NK-92 (cell line): ENCODE results near the gene APIP.
"Not testable (repeated sequence)": the region's sequence is repeated elsewhere in the genome, so short reads cannot be mapped to it uniquely, and the experiment has no call there.

Experiments used
- DNase-seq: peaks from one replicate; lab custom pipeline; 2025; ENCODE audit not compliant: unreplicated experiment; lab: John Stamatoyannopoulos, UW

Gene APIP

GRCh38 chr11:34926101-34926830 lies 10.1 kb upstream of the APIP start:
- DNase-seq = no peak

GRCh38 chr11:34924714-34925113 lies 8.5 kb upstream of the APIP start:
- DNase-seq = no peak

GRCh38 chr11:34921156-34921555 lies 5.0 kb upstream of the APIP start:
- DNase-seq = no peak

- no peak for DNase-seq
These were observed 928 bp upstream of the APIP start for GRCh38 chr11:34916843-34917770.

- no peak for DNase-seq
These were observed 804 bp downstream of the APIP start for GRCh38 chr11:34915136-34916014.

- not testable (repeated sequence) for DNase-seq
These were observed 2.6 kb downstream of the APIP start for GRCh38 chr11:34913556-34913955.

GRCh38 chr11:34911676-34912075 lies 4.5 kb downstream of the APIP start:
- DNase-seq = no peak

GRCh38 chr11:34910817-34911216 lies 5.4 kb downstream of the APIP start:
- DNase-seq = no peak

- DNase-seq = no peak
These were observed 6.2 kb downstream of the APIP start for GRCh38 chr11:34909955-34910354.

GRCh38 chr11:34909415-34909814 lies 6.8 kb downstream of the APIP start:
- DNase-seq = no peak

GRCh38 chr11:34907934-34908593 lies 8.1 kb downstream of the APIP start:
- DNase-seq = no peak

- DNase-seq = no peak
These were observed 10.5 kb downstream of the APIP start for GRCh38 chr11:34905666-34906065.

GRCh38 chr11:34904421-34904955 lies 11.7 kb downstream of the APIP start:
- no peak for DNase-seq

- no peak for DNase-seq
These were observed 16.6 kb downstream of the APIP start for GRCh38 chr11:34899633-34900016.

GRCh38 chr11:34898474-34898873 lies 17.7 kb downstream of the APIP start:
- DNase-seq = no peak

- DNase-seq = no peak
These were observed 18.9 kb downstream of the APIP start for GRCh38 chr11:34897171-34897870.

GRCh38 chr11:34896191-34896590 lies 20.0 kb downstream of the APIP start:
- not testable (repeated sequence) for DNase-seq

GRCh38 chr11:34893416-34893815 lies 22.8 kb downstream of the APIP start:
- DNase-seq = no peak

GRCh38 chr11:34891611-34892010 lies 24.6 kb downstream of the APIP start:
- DNase-seq = no peak

- no peak for DNase-seq
These were observed 25.4 kb downstream of the APIP start for GRCh38 chr11:34890812-34891211.
